ENCODE results near the gene ALDH16A1. TPM values are rescaled to one million over a fixed set of nuclear protein-coding genes. Genes with fewer than 3 reads are reported as not detected.

Gene ALDH16A1
- total RNA-seq, 1 donor from 2014 or later: 61.4 TPM

GRCh38 chr19:49515767-49516166, 62.7 kb downstream of the ALDH16A1 start:
- H3K4me1 Mint-ChIP-seq: peaks cover 35% of the 10 kb centered on the region
- H3K36me3 Mint-ChIP-seq (ENCODE audit: low read depth): peaks cover 9% of the 10 kb centered on the region
- CTCF ChIA-PET: interaction anchor here (1.1 kb wide), 1 partner anchor 31 kb away, joined by 3 read pairs; no protein-coding TSS in a partner anchor
- intact Hi-C loops (cut with micrococcal nuclease): no loop called here
- DNase-seq (no peak), ATAC-seq (ENCODE audit: low read depth) (no peak)
- H3K27me3 Mint-ChIP-seq: no peaks in the 10 kb centered on the region
- H3K27ac Mint-ChIP-seq: peak overlapping the region; percentile 12
- H3K4me3 Mint-ChIP-seq: peak overlapping the region; percentile 20
- no peak for TF ChIP-seq CTCF (IDR thresholded peaks at IDR 0.05)
- H3K9me3 Mint-ChIP-seq: no peaks in the 10 kb centered on the region
- POLR2A ChIA-PET: interaction anchor here (0.8 kb wide), 2 partner anchors 12 to 17 kb away, joined by 3 to 4 read pairs; no protein-coding TSS in a partner anchor

- intact Hi-C loops (cut with micrococcal nuclease): no loop called here
- ChIA-PET POLR2A (interaction anchor here (0.7 kb wide), 1 partner anchor 25 kb away, joined by 6 read pairs; no protein-coding TSS in a partner anchor), CTCF (no interaction called here)
- TF ChIP-seq CTCF (IDR thresholded peaks at IDR 0.05): no peak
- no peak overlapping the region for H3K27ac Mint-ChIP-seq
- peaks cover 17% of the 10 kb centered on the region for H3K4me1 Mint-ChIP-seq
- DNase-seq (no peak), ATAC-seq (ENCODE audit: low read depth) (no peak)
- H3K36me3 Mint-ChIP-seq (ENCODE audit: low read depth): peaks cover 12% of the 10 kb centered on the region
- no peak overlapping the region for H3K4me3 Mint-ChIP-seq
- no peaks in the 10 kb centered on the region for H3K9me3 Mint-ChIP-seq
- no peaks in the 10 kb centered on the region for H3K27me3 Mint-ChIP-seq
Measured at GRCh38 chr19:49518033-49518432, 65.0 kb downstream of the ALDH16A1 start.

Other genes with a start within 250 kb of the ALDH16A1 start
- 14.8 and 19.3 TPM in 2 replicates for gene SLC6A16, start 128.0 kb upstream of the ALDH16A1 start, total RNA-seq
- gene CD37, start 117.8 kb upstream of the ALDH16A1 start, total RNA-seq: 1,587 and 1,688 TPM in 2 replicates
- 5.3 TPM in 2 replicates for gene TEAD2, start 90.8 kb upstream of the ALDH16A1 start, total RNA-seq
- gene DKKL1, start 89.3 kb upstream of the ALDH16A1 start, total RNA-seq: 0.71 and 0.76 TPM in 2 replicates
- 0.62 and 0.66 TPM in 2 replicates for gene KASH5, start 65.0 kb upstream of the ALDH16A1 start, total RNA-seq
- not detected in 2 replicates for gene PTH2, start 29.8 kb upstream of the ALDH16A1 start, total RNA-seq
- not detected in 2 replicates for gene GFY, start 27.8 kb upstream of the ALDH16A1 start, total RNA-seq
- gene SLC17A7, start 11.7 kb upstream of the ALDH16A1 start, total RNA-seq: 0.15 and 0.55 TPM in 2 replicates
- gene PIH1D1, start 1.4 kb upstream of the ALDH16A1 start, total RNA-seq: 110 and 111 TPM in 2 replicates
- 15.4 and 17.7 TPM in 2 replicates for gene FLT3LG, start 21.0 kb downstream of the ALDH16A1 start, total RNA-seq
- gene RPL13A, start 34.4 kb downstream of the ALDH16A1 start, total RNA-seq: 6,642 and 7,342 TPM in 2 replicates
- 3,758 and 4,733 TPM in 2 replicates for gene RPS11, start 43.2 kb downstream of the ALDH16A1 start, total RNA-seq
- gene FCGRT, start 59.4 kb downstream of the ALDH16A1 start, total RNA-seq: 17.4 and 18.8 TPM in 2 replicates
- gene RCN3, start 74.8 kb downstream of the ALDH16A1 start, total RNA-seq: 0.89 and 1.1 TPM in 2 replicates
- gene NOSIP, start 127.3 kb downstream of the ALDH16A1 start, total RNA-seq: 49.9 and 54.8 TPM in 2 replicates
- 1.8 and 2.2 TPM in 2 replicates for gene PRRG2, start 128.1 kb downstream of the ALDH16A1 start, total RNA-seq
- gene PRR12, start 138.0 kb downstream of the ALDH16A1 start, total RNA-seq: 37.1 and 42.1 TPM in 2 replicates
- 4.8 and 5.1 TPM in 2 replicates for gene RRAS, start 186.9 kb downstream of the ALDH16A1 start, total RNA-seq
- 58.7 and 61.0 TPM in 2 replicates for gene SCAF1, start 189.0 kb downstream of the ALDH16A1 start, total RNA-seq
- gene IRF3, start 212.6 kb downstream of the ALDH16A1 start, total RNA-seq: 145 and 171 TPM in 2 replicates
- gene BCL2L12, start 212.7 kb downstream of the ALDH16A1 start, total RNA-seq: 30.7 and 39.1 TPM in 2 replicates
- gene PRMT1, start 224.0 kb downstream of the ALDH16A1 start, total RNA-seq: 372 and 376 TPM in 2 replicates
- gene ADM5, start 236.4 kb downstream of the ALDH16A1 start, total RNA-seq: 6.8 and 9.5 TPM in 2 replicates
- gene CPT1C, start 237.9 kb downstream of the ALDH16A1 start, total RNA-seq: 0.35 and 0.51 TPM in 2 replicates